ENCODE results near the gene CMTM6. TPM values are rescaled to one million over a fixed set of nuclear protein-coding genes. Genes with fewer than 3 reads are reported as not detected.

CMTM6 gene
- polyA plus RNA-seq, 1 donor (not counting 4 experiments of a cell fraction or from before 2014, with no cell fraction given) = 85.4 TPM

DNA sequence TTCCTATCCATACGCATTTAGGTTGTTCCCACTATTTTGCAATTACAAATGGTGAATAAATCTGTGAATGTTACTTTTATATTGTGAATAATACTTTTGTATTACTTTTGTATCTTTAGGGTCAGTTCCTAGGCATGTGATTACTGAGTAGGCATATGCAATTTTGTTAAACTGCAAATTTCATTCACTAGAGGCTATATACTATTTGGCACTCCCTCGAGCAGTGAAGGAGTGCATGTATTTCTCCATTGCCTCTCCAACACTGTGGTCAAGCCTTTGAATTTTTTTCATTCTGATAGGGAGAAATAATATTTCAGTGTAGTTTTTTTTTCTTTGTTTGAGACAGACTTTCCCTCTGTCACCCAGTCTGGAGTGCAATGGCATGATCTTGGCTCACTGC, 8.4 kb upstream of the CMTM6 start:
- Histone ChIP-seq H4K20me1 (ENCODE audit: control insufficient read depth, extremely low read depth, insufficient read depth, low read length) (no peaks in the 10 kb centered on the region), H3K4me2 (ENCODE audit: control insufficient read depth, extremely low read depth, insufficient read depth, low read depth, low read length) (no peak overlapping the region), H2AFZ (ENCODE audit: control insufficient read depth, low read length) (no peak overlapping the region), H3K27ac (ENCODE audit: control insufficient read depth, insufficient read depth, low read length) (no peak overlapping the region), H3K79me2 (ENCODE audit: control insufficient read depth, insufficient read depth, low read length) (no peaks in the 10 kb centered on the region), H3K4me3 (ENCODE audit: control insufficient read depth in 2 of 3, extremely low read depth in 1 of 3, insufficient read depth in 2 of 3, low read depth in 1 of 3, low read length in 3 of 3) (no peak overlapping the region), H3K36me3 (ENCODE audit: control insufficient read depth in 2 of 2, extremely low read depth in 1 of 2, insufficient read depth in 2 of 2, low read length in 2 of 2) (no peaks in the 10 kb centered on the region), H3K9me1 (ENCODE audit: control insufficient read depth, extremely low read depth, insufficient read depth, low read length) (no peaks in the 10 kb centered on the region), H3K9me3 (ENCODE audit: control insufficient read depth, low read depth, low read length) (no peaks in the 10 kb centered on the region), H3K4me1 (ENCODE audit: control insufficient read depth, extremely low read depth, insufficient read depth, low read length) (no peaks in the 10 kb centered on the region), H3K27me3 (ENCODE audit: control insufficient read depth, extremely low read depth, insufficient read depth, low read length) (no peaks in the 10 kb centered on the region), H3K9ac (ENCODE audit: control insufficient read depth, extremely low read depth, insufficient read depth, low read length) (no peak overlapping the region)
- no peak for DNase-seq (ENCODE audit: low read depth, low spot score)
- no peak for FAIRE-seq
- TF ChIP-seq, protein P1, sequence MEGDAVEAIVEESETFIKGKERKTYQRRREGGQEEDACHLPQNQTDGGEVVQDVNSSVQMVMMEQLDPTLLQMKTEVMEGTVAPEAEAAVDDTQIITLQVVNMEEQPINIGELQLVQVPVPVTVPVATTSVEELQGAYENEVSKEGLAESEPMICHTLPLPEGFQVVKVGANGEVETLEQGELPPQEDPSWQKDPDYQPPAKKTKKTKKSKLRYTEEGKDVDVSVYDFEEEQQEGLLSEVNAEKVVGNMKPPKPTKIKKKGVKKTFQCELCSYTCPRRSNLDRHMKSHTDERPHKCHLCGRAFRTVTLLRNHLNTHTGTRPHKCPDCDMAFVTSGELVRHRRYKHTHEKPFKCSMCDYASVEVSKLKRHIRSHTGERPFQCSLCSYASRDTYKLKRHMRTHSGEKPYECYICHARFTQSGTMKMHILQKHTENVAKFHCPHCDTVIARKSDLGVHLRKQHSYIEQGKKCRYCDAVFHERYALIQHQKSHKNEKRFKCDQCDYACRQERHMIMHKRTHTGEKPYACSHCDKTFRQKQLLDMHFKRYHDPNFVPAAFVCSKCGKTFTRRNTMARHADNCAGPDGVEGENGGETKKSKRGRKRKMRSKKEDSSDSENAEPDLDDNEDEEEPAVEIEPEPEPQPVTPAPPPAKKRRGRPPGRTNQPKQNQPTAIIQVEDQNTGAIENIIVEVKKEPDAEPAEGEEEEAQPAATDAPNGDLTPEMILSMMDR (optimal IDR thresholded peaks at IDR 0.05 in 1 of 3, IDR thresholded peaks at IDR 0.05 in 1 of 3, conservative IDR thresholded peaks at IDR 0.05 in 1 of 3; ENCODE audit: extremely low read depth in 1 of 3, insufficient read depth in 2 of 3, low read length in 3 of 3) = no peak
- TF ChIP-seq EZH2 (IDR thresholded peaks at IDR 0.05; ENCODE audit: low read length) = no peak
- dilution Hi-C loops (cut with MboI; ENCODE audit: extremely low pct_ligation_motif_present, low sequenced_read_pairs) = no loop called here

DNA sequence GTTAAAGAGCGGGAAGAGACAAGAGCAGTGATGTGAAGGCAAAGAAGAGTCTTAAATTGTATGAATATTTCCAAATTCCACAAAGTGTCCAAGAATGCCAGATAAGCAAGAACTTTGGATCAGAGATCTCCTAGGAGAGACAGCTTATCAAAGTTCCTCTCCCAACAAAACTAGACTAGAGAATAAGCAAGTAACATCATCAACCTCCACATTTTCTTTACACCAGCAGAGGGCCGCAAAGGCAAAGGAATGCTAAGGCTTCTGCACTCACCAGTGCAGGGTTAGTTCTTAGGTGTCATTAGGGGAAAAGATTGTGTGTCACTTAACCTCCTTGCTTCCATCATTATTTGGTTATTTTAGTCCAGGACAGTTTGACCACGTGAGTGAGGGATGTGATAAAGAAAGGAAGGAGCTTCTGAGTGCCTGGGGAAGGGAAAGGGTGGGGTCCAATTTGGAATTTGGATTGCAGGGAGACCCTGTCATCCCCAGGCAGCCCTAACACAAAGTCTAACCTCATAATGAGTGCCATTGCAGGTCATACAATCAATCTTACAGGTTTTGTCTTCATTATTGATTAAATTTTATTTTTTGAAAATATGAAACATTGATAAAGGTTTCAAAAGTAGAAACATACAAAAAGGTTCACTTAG, 7.5 kb upstream of the CMTM6 start:
- H3K27ac ChIP-seq (ENCODE audit: control insufficient read depth, insufficient read depth, low read length) = no peak overlapping the region
- no peak for TF ChIP-seq EZH2 (IDR thresholded peaks at IDR 0.05; ENCODE audit: low read length)
- TF ChIP-seq, protein P1 (optimal IDR thresholded peaks at IDR 0.05 in 1 of 3, IDR thresholded peaks at IDR 0.05 in 1 of 3, conservative IDR thresholded peaks at IDR 0.05 in 1 of 3; ENCODE audit: extremely low read depth in 1 of 3, insufficient read depth in 2 of 3, low read length in 3 of 3) = peak; percentile 55 to 84 (median 79)
- dilution Hi-C loops (cut with MboI; ENCODE audit: extremely low pct_ligation_motif_present, low sequenced_read_pairs) = no loop called here
- no peak overlapping the region for H2AFZ ChIP-seq (ENCODE audit: control insufficient read depth, low read length)
- no peak overlapping the region for H3K9ac ChIP-seq (ENCODE audit: control insufficient read depth, extremely low read depth, insufficient read depth, low read length)
- H3K4me1 ChIP-seq (ENCODE audit: control insufficient read depth, extremely low read depth, insufficient read depth, low read length) = no peaks in the 10 kb centered on the region
- no peaks in the 10 kb centered on the region for H3K79me2 ChIP-seq (ENCODE audit: control insufficient read depth, insufficient read depth, low read length)
- no peak overlapping the region for H3K4me2 ChIP-seq (ENCODE audit: control insufficient read depth, extremely low read depth, insufficient read depth, low read depth, low read length)
- no peak overlapping the region for H3K4me3 ChIP-seq (ENCODE audit: control insufficient read depth in 2 of 3, extremely low read depth in 1 of 3, insufficient read depth in 2 of 3, low read depth in 1 of 3, low read length in 3 of 3)
- H3K36me3 ChIP-seq (ENCODE audit: control insufficient read depth in 2 of 2, extremely low read depth in 1 of 2, insufficient read depth in 2 of 2, low read length in 2 of 2) = no peaks in the 10 kb centered on the region
- H4K20me1 ChIP-seq (ENCODE audit: control insufficient read depth, extremely low read depth, insufficient read depth, low read length) = no peaks in the 10 kb centered on the region
- H3K9me3 ChIP-seq (ENCODE audit: control insufficient read depth, low read depth, low read length) = no peaks in the 10 kb centered on the region
- DNase-seq (ENCODE audit: low read depth, low spot score) (no peak), FAIRE-seq (peak; percentile 93)
- no peaks in the 10 kb centered on the region for H3K9me1 ChIP-seq (ENCODE audit: control insufficient read depth, extremely low read depth, insufficient read depth, low read length)
- H3K27me3 ChIP-seq (ENCODE audit: control insufficient read depth, extremely low read depth, insufficient read depth, low read length) = no peaks in the 10 kb centered on the region
